OCI-M2 (cell line): Measurements from ENCODE around the gene HDGFL3.

ENCODE experiments used
- DNase-seq: peaks from one replicate; lab custom pipeline; 2025; ENCODE audit not compliant: unreplicated experiment; lab: John Stamatoyannopoulos, UW

The HDGFL3 gene

GRCh38 chr15:83129791-83130190 is 77.8 kb downstream of the HDGFL3 start:
- DNase-seq = no peak

DNA sequence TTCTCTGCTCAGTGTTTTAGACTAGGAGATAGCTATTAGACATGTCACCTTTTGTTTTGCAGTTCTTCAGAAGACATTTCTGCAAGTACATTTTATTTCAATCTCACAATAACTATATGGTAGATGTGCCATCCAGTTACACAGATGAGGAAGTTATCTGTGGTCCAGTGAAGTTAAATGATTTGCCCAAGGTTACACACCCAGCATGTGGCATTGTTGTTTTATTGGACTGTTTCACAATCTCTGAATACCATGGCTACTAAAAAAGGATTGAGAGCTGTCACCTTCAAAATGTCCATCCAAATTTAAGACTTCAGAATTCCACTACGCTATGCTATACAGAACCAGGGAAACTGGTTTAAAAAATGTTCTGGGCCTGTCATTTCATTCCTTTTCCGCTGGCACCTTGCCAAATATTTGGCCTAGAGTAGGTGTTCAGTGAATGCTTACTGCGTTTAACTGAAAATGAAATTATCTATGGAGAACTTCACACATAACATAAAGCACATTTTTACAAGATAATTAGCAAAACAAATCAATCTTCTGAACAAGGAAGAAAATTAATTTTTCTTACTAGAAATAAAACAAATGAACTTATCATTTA is 80.0 kb downstream of the HDGFL3 start:
- DNase-seq = no peak

DNA sequence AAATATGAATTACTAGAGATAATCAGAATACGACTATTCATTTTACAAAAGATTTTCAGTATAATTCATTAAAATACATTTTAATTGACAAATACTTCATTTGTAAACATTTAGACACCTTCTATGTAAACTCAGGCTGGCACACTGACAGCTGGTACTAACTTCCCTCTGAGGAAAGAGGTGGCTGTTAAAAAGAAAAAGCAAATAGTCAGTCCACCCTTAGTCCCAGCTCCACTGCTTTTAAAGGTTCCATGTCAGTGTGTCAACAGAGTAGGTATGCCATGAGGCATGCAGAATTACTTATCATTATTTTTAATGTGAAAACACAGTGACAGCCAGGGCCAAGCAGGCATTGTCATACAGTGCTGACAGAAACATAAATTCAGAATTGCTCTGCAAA is 84.1 kb downstream of the HDGFL3 start:
- no peak for DNase-seq

GRCh38 chr15:83119968-83120581 is 87.5 kb downstream of the HDGFL3 start:
- no peak for DNase-seq

DNA sequence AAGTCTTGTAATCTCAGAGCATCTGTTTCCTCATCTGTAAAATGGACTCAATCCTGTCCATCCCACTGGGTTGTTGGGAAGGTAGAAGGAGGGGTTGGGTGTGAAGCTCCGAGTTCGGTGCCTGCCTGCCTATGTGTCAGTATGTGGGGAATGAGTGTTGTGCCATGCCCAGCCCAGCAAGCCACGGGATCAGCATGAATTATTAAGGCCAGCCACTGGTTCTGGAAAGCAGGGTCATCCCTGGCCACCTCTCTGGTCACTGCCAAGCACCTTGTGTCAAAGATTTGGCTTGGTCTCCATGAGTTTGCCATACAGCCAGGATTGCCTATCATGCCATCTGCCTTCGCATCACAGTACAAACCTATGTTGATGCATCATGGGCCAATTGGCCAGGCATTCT is 88.7 kb downstream of the HDGFL3 start:
- DNase-seq = no peak

DNA sequence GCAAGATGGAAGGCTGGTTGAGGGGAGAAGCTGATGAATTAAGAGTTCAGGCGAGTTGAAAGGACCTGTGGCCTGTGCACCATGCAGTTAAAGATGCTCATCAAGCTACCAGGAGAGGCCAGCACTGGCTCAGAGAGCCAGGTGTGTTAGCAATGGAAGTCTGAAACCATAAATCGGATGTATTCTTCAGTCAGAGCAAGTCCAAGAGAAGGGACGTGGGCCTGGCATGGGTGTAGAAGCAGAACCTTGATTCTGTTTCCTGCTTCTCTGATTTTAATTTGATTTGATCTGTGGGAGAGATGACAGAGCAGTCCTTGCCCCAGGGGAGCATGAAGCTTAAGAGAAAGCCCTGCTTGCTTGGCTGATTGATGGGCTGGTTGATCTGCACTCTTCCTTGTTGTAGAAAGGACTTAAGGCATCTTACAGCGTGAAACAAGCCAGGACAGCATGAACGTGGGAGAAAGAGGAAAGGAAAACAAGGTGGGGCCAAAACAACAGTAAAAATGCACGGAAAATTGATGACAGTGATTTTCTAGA is 89.3 kb downstream of the HDGFL3 start:
- DNase-seq = no peak

GRCh38 chr15:83115831-83116565 is 91.6 kb downstream of the HDGFL3 start:
- DNase-seq = no peak

- no peak for DNase-seq
These were observed 92.2 kb downstream of the HDGFL3 start for GRCh38 chr15:83115410-83115809.

GRCh38 chr15:83114856-83115255 is 92.8 kb downstream of the HDGFL3 start:
- no peak for DNase-seq

- no peak for DNase-seq
These were observed 93.5 kb downstream of the HDGFL3 start for GRCh38 chr15:83113881-83114674.

DNA sequence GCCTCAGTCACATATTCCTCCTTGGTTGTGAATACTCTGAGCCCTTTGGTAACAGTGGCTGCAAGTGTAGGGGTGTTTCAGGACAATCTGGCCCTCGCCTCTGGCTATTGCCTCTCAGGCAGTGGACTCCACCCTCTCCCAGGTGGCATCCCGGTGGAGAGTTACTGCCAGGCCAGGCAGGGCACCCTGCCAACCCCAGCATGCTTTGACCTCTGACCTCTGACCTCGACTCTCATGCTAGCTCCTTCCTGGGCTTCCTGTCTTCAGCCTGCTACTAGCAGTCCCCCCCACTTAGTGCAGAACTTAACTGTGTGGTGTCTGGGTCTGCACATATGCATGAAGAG is 94.7 kb downstream of the HDGFL3 start:
- no peak for DNase-seq

DNA sequence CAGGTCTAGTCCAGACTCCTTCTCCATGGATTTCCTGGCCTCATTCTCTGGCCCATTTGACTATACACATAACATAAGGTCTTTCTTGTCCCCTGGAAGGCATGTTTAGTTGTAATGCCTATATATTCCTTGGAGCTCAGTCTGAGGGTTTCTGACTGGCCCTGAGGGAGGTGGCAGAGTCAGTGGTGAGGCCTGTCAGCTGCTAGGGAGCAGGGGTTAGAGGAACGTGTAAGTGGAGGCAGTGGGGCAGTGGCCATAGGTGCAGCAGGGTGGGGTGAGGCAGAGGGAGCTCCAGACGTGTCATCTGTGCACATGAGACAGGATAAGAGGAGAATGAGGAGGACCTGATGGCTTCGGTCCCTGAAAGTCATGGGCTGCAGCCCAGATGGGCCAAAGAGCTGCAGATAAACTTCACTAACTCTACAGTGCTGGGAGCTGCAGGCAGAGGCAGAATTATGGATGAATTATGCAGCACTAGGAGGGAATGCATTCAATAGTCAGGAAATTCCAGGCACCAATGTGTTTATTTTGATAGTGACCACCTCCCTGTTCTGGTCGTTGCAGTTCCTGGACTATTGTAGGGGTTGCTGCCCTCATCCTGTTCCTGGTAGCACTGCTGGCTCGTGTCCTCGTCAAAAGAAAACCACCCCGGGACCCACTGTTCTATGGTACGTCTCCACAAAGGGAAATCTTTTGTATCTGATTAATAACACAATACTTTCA is 95.2 kb downstream of the HDGFL3 start:
- no peak for DNase-seq

DNA sequence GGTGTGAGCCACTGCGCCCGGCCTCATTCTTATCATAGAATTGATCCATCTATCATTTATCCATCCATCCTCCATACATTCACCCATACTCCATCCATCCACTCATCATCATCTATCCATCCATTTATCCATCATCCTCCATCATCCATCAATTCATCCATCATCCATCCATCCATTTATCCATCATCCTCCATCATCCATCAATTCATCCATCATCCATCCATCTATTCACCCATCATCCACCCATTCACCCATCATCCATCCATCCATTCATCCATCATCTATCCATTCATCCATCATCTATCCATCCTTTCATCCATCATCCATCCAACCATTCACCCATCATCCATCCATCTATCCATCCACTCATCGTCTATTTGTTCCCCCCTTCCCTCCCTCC is 96.5 kb downstream of the HDGFL3 start:
- DNase-seq = no peak

GRCh38 chr15:83110381-83110780 is 97.2 kb downstream of the HDGFL3 start:
- DNase-seq = no peak

DNA sequence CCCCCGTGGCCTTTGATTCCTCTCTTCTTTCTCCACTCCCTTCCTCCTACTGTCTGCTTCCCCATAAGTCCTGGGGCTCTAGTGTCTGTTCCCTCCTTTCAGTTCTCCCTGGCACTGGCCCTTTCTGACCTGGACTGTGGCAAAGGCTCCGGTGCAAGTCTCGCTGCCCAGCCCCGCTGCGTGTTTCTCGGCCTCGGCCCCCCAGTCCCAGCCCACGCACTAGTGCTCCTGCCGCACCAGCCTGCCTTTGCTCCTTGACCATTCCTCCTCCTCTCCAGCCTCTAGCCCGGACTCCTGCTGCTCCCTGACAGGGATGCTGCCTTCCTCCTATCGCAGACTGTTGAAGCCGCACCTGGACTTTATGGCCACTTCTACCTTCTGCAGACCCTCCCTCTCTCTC is 98.1 kb downstream of the HDGFL3 start:
- no peak for DNase-seq

GRCh38 chr15:83108266-83109219 is 99.1 kb downstream of the HDGFL3 start:
- DNase-seq = no peak

GRCh38 chr15:83107841-83108181 is 99.8 kb downstream of the HDGFL3 start:
- no peak for DNase-seq

GRCh38 chr15:83106994-83107840 is 100.4 kb downstream of the HDGFL3 start, which contains the start of gene TM6SF1:
Gene TM6SF1, plus strand, starts transcription at chr15:83107645. Its CDS starts 36 bp downstream, at chr15:83107681.
- DNase-seq = no peak

- no peak for DNase-seq
These were observed 102.2 kb downstream of the HDGFL3 start for GRCh38 chr15:83105440-83105839.
